CD14-positive monocyte (primary cell): ENCODE measurements around the gene CDK1. TPM values are rescaled to one million over a fixed set of nuclear protein-coding genes. Genes with fewer than 3 reads are reported as not detected.
A peak's percentile ranks its signal among the peaks of the same experiment; 100 is the strongest.

Source experiments
- DNase-seq, 3 donors: peaks; one replicate each; pipeline ENCODE4 v3.0.0-alpha.2; 2011 to 2022
- H2AFZ ChIP-seq: 2 replicates; pipeline ENCODE4 v1.6.0; 2012; ENCODE audit warnings: mild to moderate bottlenecking, low read depth, low read length, inconsistent platforms; ENCODE audit not compliant: insufficient read depth, poor library complexity, severe bottlenecking
- H3K27ac ChIP-seq, 2 donors: 1 replicate in 1 of 2; 2 replicates in 1 of 2; pipeline ENCODE4 v1.5.1; 2012 to 2013; ENCODE audit warnings: low read length in 2 of 2, control low read depth in 1 of 2, inconsistent platforms in 1 of 2, low read depth in 1 of 2, mild to moderate bottlenecking in 1 of 2
- H3K27me3 ChIP-seq, 2 donors: one replicate each; pipeline versions ENCODE4 v1.6.0 to v1.6.1; 2011 to 2013; ENCODE audit warnings: low read length in 2 of 2; ENCODE audit not compliant: control insufficient read depth in 2 of 2, insufficient read depth in 2 of 2
- H3K36me3 ChIP-seq, 2 donors: replicated peaks in 1 of 2; 1 replicate in 1 of 2; 2 replicates in 1 of 2; pipeline versions ENCODE4 v1.5.1 to v1.6.1; 2012 to 2013; ENCODE audit warnings: low read length in 2 of 2, control low read depth in 1 of 2, inconsistent platforms in 1 of 2, mild to moderate bottlenecking in 1 of 2; ENCODE audit not compliant: insufficient read depth in 2 of 2, control insufficient read depth in 1 of 2
- H3K4me1 ChIP-seq, 2 donors: 1 replicate in 1 of 2; 2 replicates in 1 of 2; pipeline versions ENCODE4 v1.5.1 to v1.6.1; 2012 to 2013; ENCODE audit warnings: low read length in 2 of 2, control low read depth in 1 of 2, inconsistent platforms in 1 of 2, mild to moderate bottlenecking in 1 of 2, moderate library complexity in 1 of 2; ENCODE audit not compliant: insufficient read depth in 2 of 2, control insufficient read depth in 1 of 2
- H3K4me2 ChIP-seq: replicated peaks from 2 replicates; pipeline ENCODE3; 2012; ENCODE audit warnings: low read length, moderate library complexity, mild to moderate bottlenecking; ENCODE audit not compliant: poor library complexity, severe bottlenecking; ENCODE audit errors: extremely low read depth
- H3K4me3 ChIP-seq, 3 experiments: fragments of 200-600 bp in 1 of 3; sonication (generic) in 1 of 3; replicated peaks in 1 of 3; 1 replicate in 2 of 3; 2 replicates in 1 of 3; pipeline ENCODE4 v1.5.1; 2011 to 2013; ENCODE audit warnings: low read length in 3 of 3, mild to moderate bottlenecking in 3 of 3, control low read depth in 2 of 3, low read depth in 2 of 3, inconsistent platforms in 1 of 3, moderate library complexity in 1 of 3
- H3K79me2 ChIP-seq: 2 replicates; pipeline ENCODE4 v1.6.0; 2012; ENCODE audit warnings: mild to moderate bottlenecking, control low read depth, inconsistent platforms, low read length, moderate library complexity; ENCODE audit not compliant: insufficient read depth
- H3K9ac ChIP-seq: 2 replicates; pipeline ENCODE4 v1.6.0; 2017; ENCODE audit warnings: low read length, mild to moderate bottlenecking; ENCODE audit not compliant: insufficient read depth, poor library complexity, severe bottlenecking
- H3K9me3 ChIP-seq, 2 donors: replicated peaks in 1 of 2; 1 replicate in 1 of 2; 2 replicates in 1 of 2; pipeline versions ENCODE4 v1.5.1 to v1.6.1; 2012 to 2013; ENCODE audit warnings: low read length in 2 of 2, control low read depth in 1 of 2; ENCODE audit not compliant: control insufficient read depth in 1 of 2, insufficient read depth in 1 of 2
- H4K20me1 ChIP-seq: 2 replicates; pipeline ENCODE4 v1.6.0; 2012; ENCODE audit warnings: mild to moderate bottlenecking, low read length, control low read depth, moderate library complexity; ENCODE audit not compliant: insufficient read depth
- H3K27ac Mint-ChIP-seq, 7 donors: one replicate each; pipeline ENCODE4 v1.8.0; 2020; ENCODE audit warnings: mild to moderate bottlenecking in 7 of 7, mixed read lengths in 7 of 7, moderate library complexity in 6 of 7, inconsistent platforms in 2 of 7
- H3K27me3 Mint-ChIP-seq, 3 donors: one replicate each; pipeline ENCODE4 v1.8.0; 2021 to 2022; ENCODE audit warnings: low read depth in 3 of 3, mild to moderate bottlenecking in 3 of 3, mixed read lengths in 3 of 3, moderate library complexity in 3 of 3, inconsistent platforms in 1 of 3
- H3K36me3 Mint-ChIP-seq, 2 donors: one replicate each; pipeline ENCODE4 v1.8.0; 2020; ENCODE audit warnings: mixed read lengths in 2 of 2, inconsistent platforms in 1 of 2, mild to moderate bottlenecking in 1 of 2
- H3K4me1 Mint-ChIP-seq: one replicate; pipeline ENCODE4 v1.8.0; 2020; ENCODE audit warnings: mild to moderate bottlenecking, mixed read lengths
- H3K4me3 Mint-ChIP-seq, 2 donors: one replicate each; pipeline ENCODE4 v1.8.0; 2020; ENCODE audit warnings: mild to moderate bottlenecking in 2 of 2, mixed read lengths in 2 of 2, moderate library complexity in 1 of 2
- H3K9me3 Mint-ChIP-seq, 7 donors: one replicate each; pipeline ENCODE4 v1.8.0; 2020 to 2022; ENCODE audit warnings: mixed read lengths in 7 of 7, mild to moderate bottlenecking in 6 of 7, moderate library complexity in 6 of 7, inconsistent platforms in 2 of 7
- CTCF ChIP-seq: fragments of 200-600 bp; IDR thresholded peaks from one replicate; pipeline ENCODE4 v1.8.0; 2022; ENCODE audit warnings: antibody characterized with exemption, mild to moderate bottlenecking
- WGBS: methylation state at CpG from one replicate; pipeline ENCODE4 v1.1.5; 2013; ENCODE audit warnings: missing lambda C conversion rate; ENCODE audit not compliant: insufficient coverage; 5-methylcytosine and 5-hydroxymethylcytosine counted together
- intact Hi-C, 2 donors: fragments of 100-400 bp; cut with micrococcal nuclease; formaldehyde crosslinking; loops; one replicate each; pipeline versions ENCODE4 v1.15.0 to v1.15.1; 2023
- polyA plus RNA-seq, 3 donors: library from polyadenylated mRNA; depleted of rRNA in 1 of 3; unstranded in 2 of 3; stranded (reverse) in 1 of 3; fragments of 300-500 nt in 2 of 3; fragments of >200 nt in 1 of 3; fragmentation: Illumina TruSeq in 2 of 3; gene quantifications; 1 replicate in 2 of 3; 2 replicates in 1 of 3; pipeline ENCODE4 v1.2.3, GENCODE V29; 2012 to 2021

CDK1 gene
- polyA plus RNA-seq, 3 donors = 0.08 to 0.21 (median 0.09) TPM

GRCh38 chr10:60784641-60785040, 6.4 kb downstream of the CDK1 start:
- H3K9me3 Mint-ChIP-seq = peaks cover 0 to 3% (median 0%) of the 10 kb centered on the region in 7 donors
- no peaks in the 10 kb centered on the region for H3K27me3 Mint-ChIP-seq
- Histone ChIP-seq H3K4me1 (peaks cover 15 to 20% of the 10 kb centered on the region in 2 donors), H3K4me3 (no peak overlapping the region), H3K79me2 (peaks cover 100% of the 10 kb centered on the region), H3K36me3 (peaks cover 17 to 34% of the 10 kb centered on the region in 2 donors), H3K27me3 (no peaks in the 10 kb centered on the region), H3K9ac (peak overlapping the region; percentile 1), H3K4me2 (peak overlapping the region; percentile 15), H2AFZ (peak overlapping the region; percentile 73), H3K9me3 (no peaks in the 10 kb centered on the region), H3K27ac (peak overlapping the region; percentile 53 to 71), H4K20me1 (no peaks in the 10 kb centered on the region)
- peak overlapping the region; percentile 82 to 92 (median 89) for H3K27ac Mint-ChIP-seq
- peak overlapping the region; percentile 35 to 53 for H3K4me3 Mint-ChIP-seq
- intact Hi-C loops = no loop called here
- DNase-seq = peak; percentile 35 to 79 (median 63)
- TF ChIP-seq CTCF = no peak
- H3K4me1 Mint-ChIP-seq = peaks cover 36% of the 10 kb centered on the region
- peaks cover 19 to 49% of the 10 kb centered on the region in 2 donors for H3K36me3 Mint-ChIP-seq
- 100% methylated on average over 1 of the region's 3 CpGs for WGBS

- no peak overlapping the region for H3K4me3 Mint-ChIP-seq
- H3K4me2 ChIP-seq = no peak overlapping the region
Observed at GRCh38 chr10:60788544-60788943, 10.3 kb downstream of the CDK1 start.

More at GRCh38 chr10:60788544-60788943, 10.3 kb downstream of the CDK1 start:
- H2AFZ ChIP-seq = no peak overlapping the region
- intact Hi-C loops = no loop called here
- peaks cover 99% of the 10 kb centered on the region for H3K79me2 ChIP-seq
- peak overlapping the region in 1 of 2 donors; percentile 56 for H3K27ac ChIP-seq
- H3K4me3 ChIP-seq = no peak overlapping the region
- DNase-seq = no peak
- no peaks in the 10 kb centered on the region for H3K9me3 ChIP-seq
- H3K36me3 Mint-ChIP-seq = peaks cover 38 to 73% of the 10 kb centered on the region in 2 donors
- peaks cover 10 to 13% of the 10 kb centered on the region in 2 donors for H3K4me1 ChIP-seq
- peaks cover 36 to 72% of the 10 kb centered on the region in 2 donors for H3K36me3 ChIP-seq
- H3K9ac ChIP-seq = no peak overlapping the region
- H3K9me3 Mint-ChIP-seq = peaks cover 0 to 3% (median 0%) of the 10 kb centered on the region in 7 donors
- H3K27me3 ChIP-seq = no peaks in the 10 kb centered on the region
- peaks cover 20% of the 10 kb centered on the region for H3K4me1 Mint-ChIP-seq
- H3K27me3 Mint-ChIP-seq = no peaks in the 10 kb centered on the region
- peak overlapping the region in 2 of 7 donors; percentile 5 to 66 for H3K27ac Mint-ChIP-seq
- no peak for TF ChIP-seq CTCF
- no peaks in the 10 kb centered on the region for H4K20me1 ChIP-seq
